Keratinocyte (primary cell): ENCODE results near the gene ELP6.

ENCODE experiments used
- EZH2 ChIP-seq: IDR thresholded peaks from one replicate; pipeline ENCODE4 v1.6.1; 2012; ENCODE audit warnings: inconsistent platforms, mild to moderate bottlenecking, low read length, moderate library complexity
- TF ChIP-seq, protein P1 (sequence below), 3 experiments: IDR thresholded peaks in 1 of 3; conservative IDR thresholded peaks in 1 of 3; optimal IDR thresholded peaks in 1 of 3; 2 replicates in 2 of 3; 3 replicates in 1 of 3; pipeline versions ENCODE3 to v1.5.1; 2011; ENCODE audit warnings: low read length in 3 of 3, mild to moderate bottlenecking in 3 of 3, moderate library complexity in 2 of 3, control low read depth in 1 of 3, inconsistent platforms in 1 of 3; ENCODE audit not compliant: insufficient read depth in 2 of 3; ENCODE audit errors: extremely low read depth in 1 of 3

DNA sequence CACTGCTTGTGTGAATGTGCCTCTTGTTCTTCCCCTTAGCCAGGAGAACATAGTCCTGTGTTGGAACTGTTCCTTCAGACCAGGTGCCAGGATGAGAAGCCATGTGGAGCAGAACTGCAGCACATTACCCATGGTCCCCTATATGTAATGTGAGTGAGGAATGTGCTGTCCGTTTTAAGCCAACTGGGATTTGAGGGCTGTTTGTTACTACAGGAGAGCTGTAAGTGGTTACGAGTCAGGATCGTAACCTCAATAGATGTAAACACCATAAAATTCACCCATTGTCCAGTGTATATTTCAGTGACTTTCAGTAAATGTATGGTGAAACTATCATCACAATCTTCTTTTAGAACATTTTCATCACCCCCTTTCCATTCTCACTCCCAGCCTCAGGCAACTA lies 27.7 kb downstream of the ELP6 start:
- TF ChIP-seq, protein P1, sequence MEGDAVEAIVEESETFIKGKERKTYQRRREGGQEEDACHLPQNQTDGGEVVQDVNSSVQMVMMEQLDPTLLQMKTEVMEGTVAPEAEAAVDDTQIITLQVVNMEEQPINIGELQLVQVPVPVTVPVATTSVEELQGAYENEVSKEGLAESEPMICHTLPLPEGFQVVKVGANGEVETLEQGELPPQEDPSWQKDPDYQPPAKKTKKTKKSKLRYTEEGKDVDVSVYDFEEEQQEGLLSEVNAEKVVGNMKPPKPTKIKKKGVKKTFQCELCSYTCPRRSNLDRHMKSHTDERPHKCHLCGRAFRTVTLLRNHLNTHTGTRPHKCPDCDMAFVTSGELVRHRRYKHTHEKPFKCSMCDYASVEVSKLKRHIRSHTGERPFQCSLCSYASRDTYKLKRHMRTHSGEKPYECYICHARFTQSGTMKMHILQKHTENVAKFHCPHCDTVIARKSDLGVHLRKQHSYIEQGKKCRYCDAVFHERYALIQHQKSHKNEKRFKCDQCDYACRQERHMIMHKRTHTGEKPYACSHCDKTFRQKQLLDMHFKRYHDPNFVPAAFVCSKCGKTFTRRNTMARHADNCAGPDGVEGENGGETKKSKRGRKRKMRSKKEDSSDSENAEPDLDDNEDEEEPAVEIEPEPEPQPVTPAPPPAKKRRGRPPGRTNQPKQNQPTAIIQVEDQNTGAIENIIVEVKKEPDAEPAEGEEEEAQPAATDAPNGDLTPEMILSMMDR (optimal IDR thresholded peaks at IDR 0.05 in 1 of 3, IDR thresholded peaks at IDR 0.05 in 1 of 3, conservative IDR thresholded peaks at IDR 0.05 in 1 of 3; ENCODE audit: extremely low read depth in 1 of 3, insufficient read depth in 2 of 3, low read length in 3 of 3) = no peak
- TF ChIP-seq EZH2 = no peak
